Suprapubic skin (tissue), 3 donors: ENCODE measurements around the gene WNK2.

Experiments used
- CTCF ChIP-seq, 2 donors: fragments of 200-600 bp in 1 of 2; fragments of 450-650 bp in 1 of 2; sonication (generic) in 1 of 2; IDR thresholded peaks; one replicate each; pipeline ENCODE4 v1.5.1; 2016 to 2019; ENCODE audit warnings: antibody characterized with exemption in 2 of 2, mild to moderate bottlenecking in 1 of 2, moderate library complexity in 1 of 2
- POLR2A ChIP-seq, 2 donors: fragments of 450-650 bp; IDR thresholded peaks; one replicate each; pipeline ENCODE4 v1.6.1; 2017; ENCODE audit warnings: antibody characterized with exemption in 2 of 2, mild to moderate bottlenecking in 2 of 2, moderate library complexity in 2 of 2

- no peak for TF ChIP-seq CTCF (IDR thresholded peaks at IDR 0.05)
- TF ChIP-seq POLR2A (IDR thresholded peaks at IDR 0.05), result no peak
Measured at GRCh38 chr9:93252781-93253530, 69.0 kb downstream of the WNK2 start.
